Mesenchymal stem cell (in vitro differentiated cells and primary cell): ENCODE measurements around the gene GRM7.
A peak's percentile ranks its signal among the peaks of the same experiment; 100 is the strongest.

ENCODE experiments used
- DNase-seq: peaks from one replicate; pipeline ENCODE4 v3.0.0-alpha.2; 2013
- H2AFZ ChIP-seq: one replicate; pipeline ENCODE4 v1.6.1; 2013; ENCODE audit warnings: low read depth, mild to moderate bottlenecking, control low read depth, inconsistent platforms, low read length, moderate library complexity
- H2AK5ac ChIP-seq: 2 replicates; pipeline ENCODE4 v1.6.1; 2013; ENCODE audit warnings: low read length, moderate library complexity, mild to moderate bottlenecking, inconsistent platforms; ENCODE audit not compliant: severe bottlenecking
- H2BK120ac ChIP-seq: one replicate; pipeline ENCODE4 v1.6.1; 2013; ENCODE audit warnings: low read depth, mild to moderate bottlenecking, inconsistent platforms, low read length, moderate library complexity
- H2BK12ac ChIP-seq, 2 experiments: one replicate each; pipeline ENCODE4 v1.6.1; 2013; ENCODE audit warnings: inconsistent platforms in 2 of 2, low read length in 2 of 2, mild to moderate bottlenecking in 2 of 2, moderate library complexity in 2 of 2, control low read depth in 1 of 2
- H2BK15ac ChIP-seq: one replicate; pipeline ENCODE4 v1.6.1; 2013; ENCODE audit warnings: mild to moderate bottlenecking, low read depth, inconsistent platforms; ENCODE audit not compliant: poor library complexity, severe bottlenecking
- H2BK5ac ChIP-seq: 2 replicates; pipeline ENCODE4 v1.6.1; 2013; ENCODE audit warnings: low read depth, mild to moderate bottlenecking, low read length, control low read depth, inconsistent platforms; ENCODE audit not compliant: poor library complexity, severe bottlenecking
- H3K14ac ChIP-seq, 2 experiments: one replicate each; pipeline ENCODE4 v1.6.1; 2013; ENCODE audit warnings: inconsistent platforms in 2 of 2, low read length in 2 of 2, control low read depth in 1 of 2, mild to moderate bottlenecking in 1 of 2, moderate library complexity in 1 of 2
- H3K18ac ChIP-seq, 2 experiments: one replicate each; pipeline ENCODE4 v1.6.1; 2013; ENCODE audit warnings: inconsistent platforms in 2 of 2, low read length in 2 of 2, control low read depth in 1 of 2, low read depth in 1 of 2, mild to moderate bottlenecking in 1 of 2
- H3K23ac ChIP-seq, 2 experiments: one replicate each; pipeline ENCODE4 v1.6.1; 2013; ENCODE audit warnings: inconsistent platforms in 2 of 2, low read length in 2 of 2, mild to moderate bottlenecking in 2 of 2, moderate library complexity in 2 of 2, control low read depth in 1 of 2
- H3K27ac ChIP-seq: 2 replicates; pipeline ENCODE4 v1.5.1; 2013; ENCODE audit warnings: mild to moderate bottlenecking, moderate library complexity, low read length, control low read depth, inconsistent platforms; ENCODE audit not compliant: poor library complexity, severe bottlenecking
- H3K27me3 ChIP-seq, 2 experiments: 2 replicates each; pipeline versions ENCODE4 v1.6.1 to v1.7.0; 2013; ENCODE audit warnings: low read length in 2 of 2, mild to moderate bottlenecking in 2 of 2, moderate library complexity in 2 of 2, control low read depth in 1 of 2, inconsistent platforms in 1 of 2; ENCODE audit not compliant: control insufficient read depth in 1 of 2, insufficient read depth in 1 of 2
- H3K36me3 ChIP-seq, 2 experiments: 2 replicates each; pipeline versions ENCODE4 v1.6.1 to v1.7.0; 2013; ENCODE audit warnings: low read length in 2 of 2, control low read depth in 1 of 2, inconsistent platforms in 1 of 2, low read depth in 1 of 2, mild to moderate bottlenecking in 1 of 2; ENCODE audit not compliant: insufficient read depth in 2 of 2, control insufficient read depth in 1 of 2
- H3K4ac ChIP-seq, 2 experiments: one replicate each; pipeline ENCODE4 v1.6.1; 2013; ENCODE audit warnings: inconsistent platforms in 2 of 2, low read length in 2 of 2, mild to moderate bottlenecking in 2 of 2, moderate library complexity in 2 of 2, control low read depth in 1 of 2, low read depth in 1 of 2
- H3K4me1 ChIP-seq: 2 replicates; pipeline ENCODE4 v1.6.1; 2013; ENCODE audit warnings: low read depth, low read length, control low read depth; ENCODE audit not compliant: control insufficient read depth, insufficient read depth
- H3K4me2 ChIP-seq: 2 replicates; pipeline ENCODE4 v1.6.1; 2013; ENCODE audit warnings: low read length, mild to moderate bottlenecking, inconsistent platforms; ENCODE audit not compliant: poor library complexity, severe bottlenecking
- H3K4me3 ChIP-seq, 2 experiments: 2 replicates each; pipeline versions ENCODE4 v1.5.1 to v1.7.0; 2013; ENCODE audit warnings: low read length in 2 of 2, mild to moderate bottlenecking in 2 of 2, control low read depth in 1 of 2, low read depth in 1 of 2; ENCODE audit not compliant: insufficient read depth in 1 of 2
- H3K79me1 ChIP-seq: replicated peaks from 2 replicates; pipeline ENCODE4 v1.6.1; 2013; ENCODE audit warnings: mild to moderate bottlenecking, control low read depth, low read length, inconsistent platforms; ENCODE audit not compliant: poor library complexity, severe bottlenecking
- H3K9ac ChIP-seq: 2 replicates; pipeline ENCODE4 v1.7.0; 2013; ENCODE audit warnings: mild to moderate bottlenecking, low read length, moderate library complexity
- H3K9me3 ChIP-seq: 2 replicates; pipeline ENCODE4 v1.7.0; 2013; ENCODE audit warnings: mild to moderate bottlenecking, low read length; ENCODE audit not compliant: control insufficient read depth
- H4K8ac ChIP-seq: one replicate; pipeline ENCODE4 v1.6.1; 2013; ENCODE audit warnings: inconsistent platforms, mild to moderate bottlenecking, low read length, moderate library complexity
- H4K91ac ChIP-seq: one replicate; pipeline ENCODE4 v1.6.1; 2013; ENCODE audit warnings: mild to moderate bottlenecking, low read length, inconsistent platforms
- WGBS: methylation state at CpG from one replicate; pipeline ENCODE4 v1.1.7; 2013; ENCODE audit warnings: mixed read lengths; 5-methylcytosine and 5-hydroxymethylcytosine counted together

Gene GRM7

GRCh38 chr3:7512048-7512447 lies 651.1 kb downstream of the GRM7 start:
- no peak overlapping the region for H2BK15ac ChIP-seq
- H3K4me2 ChIP-seq: no peak overlapping the region
- no peak overlapping the region for H4K91ac ChIP-seq
- no peak overlapping the region for H3K18ac ChIP-seq
- H2AK5ac ChIP-seq: no peak overlapping the region
- no peak overlapping the region for H3K9ac ChIP-seq
- no peak overlapping the region for H3K14ac ChIP-seq
- H2BK5ac ChIP-seq: no peak overlapping the region
- WGBS: 85% methylated on average over 1 of the region's 1 CpG
- peaks cover 3% of the 10 kb centered on the region for H3K9me3 ChIP-seq
- no peaks in the 10 kb centered on the region for H3K4me1 ChIP-seq
- H3K23ac ChIP-seq: no peak overlapping the region
- H3K27ac ChIP-seq: no peak overlapping the region
- H2BK12ac ChIP-seq: no peak overlapping the region
- no peak overlapping the region for H2BK120ac ChIP-seq
- H3K36me3 ChIP-seq: no peaks in the 10 kb centered on the region
- no peak overlapping the region for H2AFZ ChIP-seq
- DNase-seq: no peak
- H4K8ac ChIP-seq: no peak overlapping the region
- H3K4me3 ChIP-seq: no peak overlapping the region
- no peak overlapping the region for H3K4ac ChIP-seq
- no peaks in the 10 kb centered on the region for H3K27me3 ChIP-seq
- H3K79me1 ChIP-seq: no peaks in the 10 kb centered on the region

GRCh38 chr3:7518026-7518425 lies 657.1 kb downstream of the GRM7 start:
- DNase-seq: no peak
- Histone ChIP-seq H3K18ac (no peak overlapping the region), H3K4me1 (no peaks in the 10 kb centered on the region), H3K9ac (no peak overlapping the region), H4K8ac (no peak overlapping the region), H4K91ac (no peak overlapping the region), H2BK15ac (no peak overlapping the region), H3K4me3 (no peak overlapping the region), H3K4ac (no peak overlapping the region), H2AK5ac (no peak overlapping the region), H3K27ac (no peak overlapping the region), H2AFZ (no peak overlapping the region), H3K14ac (no peak overlapping the region), H2BK12ac (no peak overlapping the region), H3K36me3 (no peaks in the 10 kb centered on the region), H3K4me2 (no peak overlapping the region), H2BK5ac (no peak overlapping the region), H3K79me1 (no peaks in the 10 kb centered on the region), H2BK120ac (no peak overlapping the region), H3K23ac (no peak overlapping the region), H3K27me3 (no peaks in the 10 kb centered on the region), H3K9me3 (peaks cover 6% of the 10 kb centered on the region)
- WGBS: 100% methylated on average over 3 of the region's 3 CpGs

- Histone ChIP-seq H3K18ac (no peak overlapping the region), H3K27me3 (no peaks in the 10 kb centered on the region), H3K4ac (no peak overlapping the region), H3K36me3 (no peaks in the 10 kb centered on the region), H4K8ac (no peak overlapping the region), H2BK5ac (no peak overlapping the region), H3K27ac (no peak overlapping the region), H2AK5ac (no peak overlapping the region), H3K9ac (no peak overlapping the region), H2AFZ (no peak overlapping the region), H3K4me2 (no peak overlapping the region), H3K14ac (no peak overlapping the region), H3K23ac (no peak overlapping the region), H3K79me1 (no peaks in the 10 kb centered on the region), H3K9me3 (peaks cover 6% of the 10 kb centered on the region), H3K4me1 (no peaks in the 10 kb centered on the region), H2BK15ac (no peak overlapping the region), H2BK12ac (no peak overlapping the region), H3K4me3 (no peak overlapping the region), H2BK120ac (no peak overlapping the region), H4K91ac (no peak overlapping the region)
- peak; percentile 13 for DNase-seq
These were observed 657.5 kb downstream of the GRM7 start for GRCh38 chr3:7518456-7518855.

- no peak overlapping the region for H2AFZ ChIP-seq
- no peak overlapping the region for H4K91ac ChIP-seq
- H3K14ac ChIP-seq: no peak overlapping the region
- no peak overlapping the region for H3K9ac ChIP-seq
- no peak overlapping the region for H3K4me2 ChIP-seq
- no peak overlapping the region for H3K23ac ChIP-seq
- DNase-seq: no peak
- H2BK5ac ChIP-seq: no peak overlapping the region
- peaks cover 6% of the 10 kb centered on the region for H3K9me3 ChIP-seq
- no peak overlapping the region for H4K8ac ChIP-seq
- no peak overlapping the region for H3K27ac ChIP-seq
- H2AK5ac ChIP-seq: no peak overlapping the region
- H3K27me3 ChIP-seq: no peaks in the 10 kb centered on the region
- H2BK120ac ChIP-seq: no peak overlapping the region
- no peak overlapping the region for H3K4ac ChIP-seq
- no peak overlapping the region for H3K4me3 ChIP-seq
- H3K79me1 ChIP-seq: no peaks in the 10 kb centered on the region
- no peak overlapping the region for H3K18ac ChIP-seq
- no peaks in the 10 kb centered on the region for H3K4me1 ChIP-seq
- no peak overlapping the region for H2BK15ac ChIP-seq
- H3K36me3 ChIP-seq: no peaks in the 10 kb centered on the region
- WGBS: 85% methylated on average over 1 of the region's 1 CpG
- H2BK12ac ChIP-seq: no peak overlapping the region
These were observed 659.1 kb downstream of the GRM7 start for GRCh38 chr3:7520059-7520458.
